Activated naive CD4-positive, alpha-beta T cell treated with anti-CD3 and anti-CD28 coated beads, Interleukin-2, amount 50 U/mL, for 16 hours (primary cell): ENCODE measurements around the gene HMCN2.

Experiments
- DNase-seq: peaks from one replicate; pipeline ENCODE4 v3.0.0-alpha.2; 2020

The HMCN2 gene

DNA sequence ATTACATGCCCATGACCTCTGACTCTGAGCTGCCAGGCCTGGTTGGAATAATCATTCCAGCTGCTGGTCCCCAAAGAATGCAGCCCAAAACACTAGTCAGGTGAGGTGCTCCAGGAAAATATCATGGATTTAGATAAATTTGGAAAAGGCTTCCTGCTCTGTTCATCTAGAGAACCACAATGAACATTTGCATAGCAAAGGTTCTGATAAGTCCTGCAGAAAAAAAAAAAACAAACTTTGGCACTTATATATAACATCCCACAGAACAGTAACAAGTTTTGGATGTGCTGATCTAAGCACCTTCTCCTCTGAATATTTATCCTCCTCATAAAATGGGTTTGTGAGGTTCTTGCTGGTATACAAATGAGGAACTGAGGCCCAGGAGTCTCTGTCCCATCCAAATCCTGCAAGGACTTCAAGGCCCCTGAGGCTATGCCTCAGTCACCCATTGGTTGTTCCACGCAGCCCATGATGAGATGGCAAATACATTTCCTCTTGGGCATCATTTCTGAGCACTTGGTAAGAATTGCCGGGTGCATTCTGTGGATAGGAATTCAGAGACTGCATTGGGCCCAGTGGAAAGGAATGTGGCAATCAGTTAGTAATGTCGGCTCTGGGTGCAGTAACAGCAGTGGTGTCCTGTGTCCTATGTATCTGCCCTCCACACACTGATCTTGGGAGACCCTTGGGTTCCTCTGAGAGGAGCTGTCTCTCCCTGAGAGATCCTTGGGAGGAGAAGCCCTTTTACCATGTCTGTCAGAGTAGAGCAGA is 105.8 kb downstream of the HMCN2 start:
- no peak for DNase-seq

DNA sequence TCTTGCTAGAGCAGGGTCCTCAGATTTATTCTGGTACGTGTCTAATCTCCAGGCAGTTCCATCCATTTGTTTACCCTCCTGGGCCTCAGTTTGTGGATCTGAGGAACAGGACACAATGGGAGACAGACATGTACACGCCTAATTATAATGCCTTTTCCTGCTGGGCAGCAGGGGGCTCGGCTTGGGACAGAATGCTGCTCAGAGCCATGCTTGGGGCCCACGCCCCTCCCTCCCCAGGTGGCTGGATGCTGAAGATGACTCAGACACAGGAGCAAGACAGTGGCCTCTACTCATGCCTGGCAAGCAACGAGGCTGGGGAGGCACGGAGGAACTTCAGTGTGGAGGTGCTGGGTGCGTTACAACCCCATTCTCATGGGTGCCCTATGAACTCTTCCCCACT is 106.5 kb downstream of the HMCN2 start:
- no peak for DNase-seq

DNA sequence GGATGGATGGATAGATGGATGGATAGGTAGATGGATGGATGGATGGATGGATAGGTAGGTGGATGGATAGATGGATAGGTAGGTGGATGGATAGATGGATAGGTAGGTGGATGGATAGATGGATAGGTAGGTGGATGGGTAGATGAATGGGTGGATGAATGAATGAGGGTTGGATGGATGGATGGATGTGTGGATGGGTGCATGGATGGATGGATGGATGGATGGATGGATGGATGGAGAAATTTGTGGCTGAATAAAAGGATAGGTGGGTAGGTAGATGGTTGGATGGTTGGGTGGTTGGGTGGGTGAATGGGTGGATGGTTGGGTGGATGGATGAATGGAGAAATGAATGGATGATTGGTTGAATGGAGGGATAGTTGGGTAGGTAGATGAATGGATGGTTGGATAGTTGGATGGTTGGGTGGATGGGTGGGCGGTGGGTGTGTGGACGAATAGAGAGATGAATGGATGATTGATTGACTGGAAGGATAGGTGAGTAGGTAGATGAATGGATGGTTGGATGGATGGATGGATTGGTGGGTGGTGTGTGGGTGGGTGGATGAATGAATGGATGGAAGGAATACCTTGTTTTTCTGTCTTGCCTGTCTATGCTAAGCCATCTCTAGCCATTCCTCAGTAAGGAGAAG is 108.2 kb downstream of the HMCN2 start:
- DNase-seq: no peak

GRCh38 chr9:130377612-130378011 is 112.1 kb downstream of the HMCN2 start:
- no peak for DNase-seq

GRCh38 chr9:130378875-130379648 is 113.5 kb downstream of the HMCN2 start:
- no peak for DNase-seq

DNA sequence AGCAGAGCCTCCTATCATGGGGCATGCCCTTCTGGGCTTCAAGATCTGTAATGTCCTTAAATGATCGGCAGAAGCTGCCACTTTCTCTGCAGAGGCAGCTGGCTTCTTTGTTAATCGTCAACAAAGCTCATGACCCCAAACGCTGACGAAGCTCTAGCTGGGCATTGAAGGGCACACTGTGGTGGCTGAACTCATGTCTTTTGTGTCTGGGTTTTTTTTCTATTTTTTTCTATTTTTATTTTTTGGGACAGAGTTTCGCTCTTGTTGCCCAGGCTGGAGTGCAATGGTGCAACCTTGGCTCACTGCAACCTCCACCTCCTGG is 114.0 kb downstream of the HMCN2 start:
- DNase-seq: no peak

DNA sequence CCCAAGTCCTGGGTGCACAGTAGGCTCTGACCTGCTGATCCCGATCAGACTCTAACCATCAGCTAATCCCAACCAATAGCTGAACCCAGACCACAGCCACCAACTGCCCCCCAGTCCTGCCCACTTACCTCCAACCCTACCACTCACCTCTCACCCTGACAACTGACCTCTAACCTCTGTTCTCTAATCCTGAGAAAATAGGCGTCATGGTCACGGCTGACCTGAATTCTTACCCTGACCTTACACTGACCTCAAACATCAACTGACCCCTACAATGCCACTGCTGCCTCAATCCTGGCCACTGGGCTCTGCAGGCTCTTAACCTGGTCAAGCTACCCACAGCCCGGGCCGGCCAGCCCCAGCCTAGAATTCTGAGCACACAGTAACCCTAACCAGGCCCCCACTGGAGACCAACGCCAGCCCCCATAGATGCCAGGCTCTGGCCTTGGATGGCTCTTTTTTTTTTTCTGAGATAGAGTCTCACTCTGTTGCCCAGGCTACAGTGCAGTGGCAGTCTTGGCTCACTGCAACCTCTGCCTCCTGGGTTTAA is 115.4 kb downstream of the HMCN2 start:
- DNase-seq: no peak

DNA sequence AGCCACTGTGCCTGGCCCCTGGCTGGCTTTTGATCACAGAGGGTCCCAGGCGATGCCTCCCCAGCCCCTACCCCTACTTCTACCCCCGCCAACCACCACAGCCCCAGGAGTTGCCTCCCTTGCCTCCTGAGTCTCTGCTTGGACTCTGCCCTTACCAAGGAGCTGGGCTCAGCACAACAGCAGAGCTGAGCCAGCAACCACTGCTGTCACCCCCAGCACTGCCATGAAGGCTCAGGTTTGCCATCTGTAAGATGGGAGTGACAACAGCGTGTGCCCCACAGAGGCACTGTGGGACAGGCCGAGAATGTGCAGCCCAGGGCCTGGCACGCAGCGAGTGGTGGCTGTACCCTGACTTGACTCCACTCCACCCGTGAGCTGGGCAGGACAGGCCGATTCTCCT is 116.1 kb downstream of the HMCN2 start:
- DNase-seq: no peak

DNA sequence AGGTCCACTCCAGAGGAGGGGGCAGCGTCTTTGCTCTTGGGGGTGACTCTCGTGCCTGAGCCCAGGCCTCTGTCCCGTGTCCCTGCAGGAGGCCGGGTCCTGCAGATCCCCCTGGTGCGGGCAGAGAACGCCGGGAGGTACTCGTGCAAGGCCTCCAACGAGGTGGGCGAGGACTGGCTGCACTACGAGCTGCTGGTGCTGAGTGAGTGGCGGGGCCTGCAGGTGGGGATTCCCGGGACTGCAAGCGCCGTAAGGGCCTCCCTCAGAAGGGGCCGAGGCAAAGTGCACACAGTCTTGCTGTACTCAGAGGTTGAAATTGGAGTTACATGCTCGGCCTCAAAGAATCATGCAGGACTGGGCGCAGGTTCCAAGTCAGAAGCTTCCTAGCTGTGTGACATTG is 116.5 kb downstream of the HMCN2 start:
- no peak for DNase-seq

- DNase-seq: no peak
These were observed 117.2 kb downstream of the HMCN2 start for GRCh38 chr9:130382636-130383349.

DNA sequence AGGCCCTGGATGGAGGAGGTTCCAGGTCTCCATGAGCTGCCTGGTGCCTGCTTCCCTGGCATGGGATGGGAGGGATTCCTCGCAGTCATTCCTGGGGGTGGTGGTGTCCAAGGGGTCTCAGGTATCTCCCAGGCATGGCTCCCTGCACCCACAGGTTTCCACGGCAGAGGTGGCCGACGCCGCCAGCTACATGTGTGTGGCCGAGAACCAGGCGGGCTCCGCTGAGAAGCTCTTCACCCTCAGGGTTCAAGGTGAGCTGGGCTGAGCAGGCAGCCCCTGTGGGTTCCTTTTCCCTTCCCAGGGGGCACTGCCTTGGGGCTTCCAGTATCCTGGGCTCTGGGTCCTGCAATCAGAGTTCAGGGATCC is 117.8 kb downstream of the HMCN2 start:
- DNase-seq: no peak

DNA sequence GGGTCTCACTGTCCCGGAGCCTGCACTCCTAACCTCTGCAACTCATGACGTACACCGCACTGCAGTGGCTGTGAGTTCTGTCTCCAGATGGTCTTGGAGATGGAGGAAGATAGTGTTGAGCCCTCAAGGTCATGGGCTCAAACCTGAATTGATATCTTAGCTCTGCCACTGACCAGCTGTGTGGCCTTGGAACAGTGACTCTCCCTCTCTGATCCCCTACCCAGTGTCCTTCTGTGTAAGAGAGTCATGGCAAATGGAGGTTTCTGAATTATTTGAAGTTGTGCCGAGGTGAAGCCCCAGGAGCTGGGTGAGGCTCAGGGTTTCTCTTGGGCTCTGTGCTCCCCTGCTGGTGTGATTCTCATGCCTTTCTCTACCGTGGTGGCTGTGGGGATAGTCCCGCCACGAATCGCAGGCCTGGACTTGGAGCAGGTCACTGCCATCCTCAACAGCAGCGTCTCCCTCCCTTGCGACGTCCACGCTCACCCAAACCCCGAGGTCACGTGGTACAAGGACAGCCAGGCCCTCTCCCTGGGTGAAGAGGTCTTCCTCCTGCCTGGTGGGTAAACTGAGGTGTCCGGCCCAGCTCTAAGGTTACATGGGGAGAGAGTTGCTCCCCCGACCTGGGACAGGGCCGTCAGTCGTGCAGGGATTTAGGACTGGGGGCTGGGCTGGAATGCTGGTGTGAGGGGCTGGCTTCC is 118.6 kb downstream of the HMCN2 start:
- no peak for DNase-seq

GRCh38 chr9:130385257-130385656 is 119.7 kb downstream of the HMCN2 start:
- DNase-seq: no peak

DNA sequence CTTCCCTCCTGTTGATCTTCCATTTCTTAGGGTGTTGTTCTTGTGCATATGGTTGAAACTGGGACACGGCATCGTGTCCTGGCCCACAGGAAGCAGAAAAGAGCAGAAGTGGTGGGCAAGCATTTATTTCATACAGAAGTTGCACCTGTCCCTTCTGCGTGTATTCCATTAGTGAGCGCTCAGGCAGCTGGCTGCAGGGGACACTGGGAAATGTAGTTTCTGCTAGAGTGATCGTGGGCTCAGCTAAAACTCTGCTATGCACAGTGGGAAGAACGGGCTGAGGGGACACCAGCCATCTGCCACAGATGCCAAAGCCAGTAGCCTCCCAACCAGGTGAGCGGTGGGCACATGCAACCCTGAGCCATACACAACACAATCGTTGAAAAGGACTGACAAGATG is 121.8 kb downstream of the HMCN2 start:
- DNase-seq: no peak

DNA sequence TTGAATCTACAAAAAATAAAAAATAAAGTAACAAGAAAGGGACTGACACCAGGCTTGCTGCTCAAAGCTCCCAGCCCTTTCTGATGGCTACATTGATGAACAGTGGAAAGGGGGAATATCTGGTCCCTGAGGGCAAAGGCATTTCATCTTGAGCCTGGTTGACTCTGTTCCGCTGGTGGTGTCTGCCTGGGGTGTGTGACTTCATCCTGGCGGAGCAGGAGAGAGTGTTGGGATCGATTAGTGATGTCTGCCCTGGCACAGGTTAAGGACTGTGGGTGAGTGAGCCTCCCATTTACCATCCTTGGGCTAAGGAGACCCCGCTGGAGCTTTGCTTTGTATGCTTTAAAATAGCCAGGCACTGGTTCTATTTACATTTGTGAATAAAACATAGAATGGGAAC is 122.3 kb downstream of the HMCN2 start:
- no peak for DNase-seq

DNA sequence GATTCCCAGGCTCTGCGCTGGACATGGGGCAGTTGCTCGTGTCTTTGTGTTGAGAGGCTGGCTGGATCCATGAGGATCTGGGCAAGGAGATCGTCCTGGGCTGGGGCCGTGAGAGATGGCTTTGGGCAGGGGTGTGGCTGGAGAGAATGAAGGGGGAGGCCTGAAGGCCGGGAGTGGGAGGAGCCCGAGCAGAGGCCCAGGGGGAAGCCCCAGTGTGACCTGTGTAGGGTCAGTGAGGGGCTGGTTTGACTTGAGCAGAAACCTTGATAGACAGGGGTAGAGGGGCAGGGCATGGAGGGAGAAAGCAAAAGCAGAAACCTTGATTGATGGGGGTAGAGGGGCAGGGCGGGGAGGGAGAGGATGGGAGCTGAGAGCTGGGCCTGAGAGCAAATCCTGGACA is 124.8 kb downstream of the HMCN2 start:
- no peak for DNase-seq

DNA sequence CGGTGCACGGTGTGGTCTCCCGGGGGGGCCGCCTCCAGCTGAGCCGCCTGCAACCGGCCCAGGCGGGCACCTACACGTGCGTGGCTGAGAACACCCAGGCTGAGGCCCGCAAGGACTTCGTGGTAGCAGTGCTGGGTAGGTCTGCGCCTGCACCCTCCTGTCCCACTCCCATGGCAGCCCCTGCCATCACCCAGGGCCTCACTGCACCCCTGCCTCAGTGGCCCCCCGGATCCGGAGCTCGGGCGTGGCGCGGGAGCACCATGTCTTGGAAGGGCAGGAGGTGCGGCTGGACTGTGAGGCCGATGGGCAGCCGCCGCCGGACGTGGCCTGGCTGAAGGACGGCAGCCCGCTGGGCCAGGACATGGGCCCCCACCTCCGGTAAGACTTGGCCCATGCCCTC is 125.4 kb downstream of the HMCN2 start:
- no peak for DNase-seq

- DNase-seq: no peak
These were observed 126.3 kb downstream of the HMCN2 start for GRCh38 chr9:130391866-130392265.

- DNase-seq: no peak
These were observed 128.1 kb downstream of the HMCN2 start for GRCh38 chr9:130393681-130394071.

DNA sequence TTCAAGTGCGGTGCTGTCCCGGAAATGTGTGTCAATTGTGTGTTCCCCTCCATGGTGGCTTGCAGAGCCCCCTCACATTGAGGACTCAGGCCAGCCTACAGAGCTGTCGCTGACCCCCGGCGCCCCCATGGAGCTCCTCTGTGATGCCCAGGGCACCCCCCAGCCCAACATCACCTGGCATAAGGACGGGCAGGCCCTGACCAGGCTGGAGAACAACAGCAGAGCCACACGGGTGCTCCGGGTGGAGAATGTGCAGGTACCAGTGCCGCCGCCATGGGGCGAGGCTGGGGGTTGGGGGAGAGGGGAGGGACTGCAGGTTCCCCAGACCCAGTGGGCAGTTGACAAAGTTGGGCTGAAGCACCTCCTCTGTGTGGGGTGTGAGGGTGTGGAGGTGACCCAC is 128.8 kb downstream of the HMCN2 start:
- DNase-seq: no peak

DNA sequence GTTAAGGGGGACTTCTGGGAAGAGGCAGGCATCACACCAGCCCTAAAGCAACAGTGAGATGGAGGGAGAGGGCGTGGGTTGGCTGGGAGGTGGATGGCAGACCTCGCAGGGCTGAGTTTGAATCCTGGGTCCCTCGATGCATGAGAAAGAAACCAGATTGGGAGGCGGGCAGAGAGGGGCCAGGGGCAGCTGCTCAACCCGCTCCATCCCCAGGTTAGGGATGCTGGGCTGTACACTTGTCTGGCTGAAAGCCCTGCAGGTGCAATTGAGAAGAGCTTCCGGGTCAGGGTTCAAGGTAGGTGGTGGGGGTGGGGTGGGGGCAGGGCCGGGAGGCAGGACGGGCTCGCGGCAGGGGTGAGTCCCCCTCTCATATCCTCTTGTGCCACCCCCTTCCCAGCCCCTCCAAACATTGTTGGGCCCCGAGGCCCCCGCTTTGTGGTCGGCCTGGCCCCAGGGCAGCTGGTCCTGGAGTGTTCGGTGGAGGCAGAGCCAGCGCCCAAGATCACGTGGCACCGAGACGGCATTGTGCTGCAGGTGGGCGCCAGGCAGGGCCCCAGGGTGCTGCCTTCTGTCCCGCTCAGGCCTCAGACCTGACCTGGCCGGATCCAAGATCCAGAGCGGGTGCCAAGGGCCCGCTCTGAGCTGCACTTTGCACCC is 129.4 kb downstream of the HMCN2 start:
- no peak for DNase-seq

- DNase-seq: no peak
These were observed 130.4 kb downstream of the HMCN2 start for GRCh38 chr9:130395810-130396435.
